Ishikawa (cell line): ENCODE results near the gene DGLUCY.

Experiments
- CEBPB ChIP-seq: IDR thresholded peaks from 2 replicates; pipeline ENCODE4 v1.6.1; 2012
- CREB1 ChIP-seq: IDR thresholded peaks from 2 replicates; pipeline ENCODE4 v1.6.1; 2012; ENCODE audit warnings: low read depth
- EGR1 ChIP-seq: IDR thresholded peaks from 2 replicates; pipeline ENCODE4 v1.6.1; 2012
- EP300 ChIP-seq: IDR thresholded peaks from 2 replicates; pipeline ENCODE4 v1.6.1; 2012; ENCODE audit warnings: borderline replicate concordance
- FOXM1 ChIP-seq: IDR thresholded peaks from 2 replicates; pipeline ENCODE4 v1.6.1; 2012; ENCODE audit warnings: low read depth, borderline replicate concordance
- MAX ChIP-seq: IDR thresholded peaks from 2 replicates; pipeline ENCODE4 v1.6.1; 2012
- NFIC ChIP-seq: IDR thresholded peaks from 2 replicates; pipeline ENCODE4 v1.6.1; 2012
- RAD21 ChIP-seq: IDR thresholded peaks from 2 replicates; pipeline ENCODE4 v1.6.1; 2012; ENCODE audit warnings: low read depth
- REST ChIP-seq: IDR thresholded peaks from 2 replicates; pipeline ENCODE4 v1.6.1; 2012; ENCODE audit warnings: low read depth, mild to moderate bottlenecking
- TAF1 ChIP-seq: IDR thresholded peaks from 2 replicates; pipeline ENCODE4 v1.6.1; 2012; ENCODE audit warnings: low read depth, mild to moderate bottlenecking
- TCF12 ChIP-seq: IDR thresholded peaks from 2 replicates; pipeline ENCODE4 v1.6.1; 2012; ENCODE audit warnings: low read depth
- TEAD4 ChIP-seq: IDR thresholded peaks from 2 replicates; pipeline ENCODE4 v1.6.1; 2012
- USF1 ChIP-seq: IDR thresholded peaks from 2 replicates; pipeline ENCODE4 v1.6.1; 2012
- YY1 ChIP-seq: IDR thresholded peaks from 2 replicates; pipeline ENCODE4 v1.6.1; 2012; ENCODE audit warnings: low read depth
- ZBTB7A ChIP-seq: IDR thresholded peaks from 2 replicates; pipeline ENCODE4 v1.6.1; 2012; ENCODE audit warnings: low read depth

DGLUCY gene

GRCh38 chr14:91263329-91263728 lies 149.5 kb downstream of the DGLUCY start:
- no peak for TF ChIP-seq CEBPB
- no peak for TF ChIP-seq YY1
- TF ChIP-seq REST = no peak
- no peak for TF ChIP-seq TAF1
- TF ChIP-seq RAD21 = no peak
- no peak for TF ChIP-seq EP300
- TF ChIP-seq TCF12 = no peak
- no peak for TF ChIP-seq ZBTB7A
- TF ChIP-seq TEAD4 = no peak
- TF ChIP-seq CREB1 = no peak
- no peak for TF ChIP-seq EGR1

GRCh38 chr14:91264151-91265150 lies 150.6 kb downstream of the DGLUCY start:
- TF ChIP-seq ZBTB7A (0 out of 2 replicates have a peak, but pooled peaks have one; percentile 23), TCF12 (no peak), CEBPB (no peak), RAD21 (no peak), REST (no peak), YY1 (no peak)

GRCh38 chr14:91265404-91265803 lies 151.5 kb downstream of the DGLUCY start:
- no peak for TF ChIP-seq ZBTB7A
- no peak for TF ChIP-seq NFIC

- no peak for TF ChIP-seq ZBTB7A
- TF ChIP-seq FOXM1 = no peak
- TF ChIP-seq NFIC = no peak
- no peak for TF ChIP-seq TCF12
- TF ChIP-seq EP300 = no peak
- no peak for TF ChIP-seq TEAD4
- no peak for TF ChIP-seq MAX
Observed at GRCh38 chr14:91267965-91268437, 154.1 kb downstream of the DGLUCY start.

GRCh38 chr14:91269076-91269991 lies 155.5 kb downstream of the DGLUCY start:
- TF ChIP-seq USF1 = no peak
- TF ChIP-seq CEBPB = no peak
- TF ChIP-seq TEAD4 = no peak
- TF ChIP-seq MAX = no peak
- TF ChIP-seq RAD21 = no peak
- TF ChIP-seq CREB1 = no peak
- no peak for TF ChIP-seq EP300
- TF ChIP-seq YY1 = no peak
- no peak for TF ChIP-seq EGR1
- no peak for TF ChIP-seq NFIC
- no peak for TF ChIP-seq TAF1
- TF ChIP-seq ZBTB7A = no peak
- no peak for TF ChIP-seq REST
- TF ChIP-seq TCF12 = no peak
- TF ChIP-seq FOXM1 = no peak
